ENCODE results near the gene NR1D2.
"Not testable (repeated sequence)": the region's sequence is repeated elsewhere in the genome, so short reads cannot be mapped to it uniquely, and the experiment has no call there.

Gene NR1D2

GRCh38 chr3:23999012-23999641 lies 54.0 kb downstream of the NR1D2 start:
- TF ChIP-seq, protein P1, sequence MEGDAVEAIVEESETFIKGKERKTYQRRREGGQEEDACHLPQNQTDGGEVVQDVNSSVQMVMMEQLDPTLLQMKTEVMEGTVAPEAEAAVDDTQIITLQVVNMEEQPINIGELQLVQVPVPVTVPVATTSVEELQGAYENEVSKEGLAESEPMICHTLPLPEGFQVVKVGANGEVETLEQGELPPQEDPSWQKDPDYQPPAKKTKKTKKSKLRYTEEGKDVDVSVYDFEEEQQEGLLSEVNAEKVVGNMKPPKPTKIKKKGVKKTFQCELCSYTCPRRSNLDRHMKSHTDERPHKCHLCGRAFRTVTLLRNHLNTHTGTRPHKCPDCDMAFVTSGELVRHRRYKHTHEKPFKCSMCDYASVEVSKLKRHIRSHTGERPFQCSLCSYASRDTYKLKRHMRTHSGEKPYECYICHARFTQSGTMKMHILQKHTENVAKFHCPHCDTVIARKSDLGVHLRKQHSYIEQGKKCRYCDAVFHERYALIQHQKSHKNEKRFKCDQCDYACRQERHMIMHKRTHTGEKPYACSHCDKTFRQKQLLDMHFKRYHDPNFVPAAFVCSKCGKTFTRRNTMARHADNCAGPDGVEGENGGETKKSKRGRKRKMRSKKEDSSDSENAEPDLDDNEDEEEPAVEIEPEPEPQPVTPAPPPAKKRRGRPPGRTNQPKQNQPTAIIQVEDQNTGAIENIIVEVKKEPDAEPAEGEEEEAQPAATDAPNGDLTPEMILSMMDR (IDR thresholded peaks at IDR 0.05; ENCODE audit: low read depth, low read length), result peak; percentile 81
- no peak overlapping the region for H3K4me3 ChIP-seq (ENCODE audit: low read depth, low read length)
- DNase-seq, result peak; percentile 46
- H3K4me1 ChIP-seq, result 0 out of 2 replicates have a peak, but pooled peaks cover 3% of the 10 kb centered on the region
- H3K9me3 ChIP-seq, result no peaks in the 10 kb centered on the region
- no peaks in the 10 kb centered on the region for H3K36me3 ChIP-seq
- H3K27me3 ChIP-seq, result no peaks in the 10 kb centered on the region

- Histone ChIP-seq H3K27me3 (no peaks in the 10 kb centered on the region), H3K4me1 (no peaks in the 10 kb centered on the region), H3K4me3 (ENCODE audit: low read depth, low read length) (no peak overlapping the region), H3K36me3 (no peaks in the 10 kb centered on the region), H3K9me3 (no peaks in the 10 kb centered on the region)
- TF ChIP-seq, protein P1 (IDR thresholded peaks at IDR 0.05; ENCODE audit: low read depth, low read length), result no peak
- no peak for DNase-seq
These were observed 57.0 kb downstream of the NR1D2 start for GRCh38 chr3:24002129-24002528.

- Histone ChIP-seq H3K9me3 (no peaks in the 10 kb centered on the region), H3K36me3 (no peaks in the 10 kb centered on the region), H3K4me1 (no peaks in the 10 kb centered on the region), H3K27me3 (no peaks in the 10 kb centered on the region), H3K4me3 (ENCODE audit: low read depth, low read length) (no peak overlapping the region)
- TF ChIP-seq, protein P1 (IDR thresholded peaks at IDR 0.05; ENCODE audit: low read depth, low read length), result no peak
- no peak for DNase-seq
These were observed 58.4 kb downstream of the NR1D2 start for GRCh38 chr3:24003466-24003865.

GRCh38 chr3:24004171-24004938 lies 59.3 kb downstream of the NR1D2 start:
- TF ChIP-seq, protein P1 (IDR thresholded peaks at IDR 0.05; ENCODE audit: low read depth, low read length), result no peak
- H3K4me1 ChIP-seq, result no peaks in the 10 kb centered on the region
- H3K36me3 ChIP-seq, result no peaks in the 10 kb centered on the region

GRCh38 chr3:24005669-24006068 lies 60.6 kb downstream of the NR1D2 start:
- H3K27me3 ChIP-seq, result no peaks in the 10 kb centered on the region
- DNase-seq, result no peak
- no peaks in the 10 kb centered on the region for H3K4me1 ChIP-seq
- H3K36me3 ChIP-seq, result no peaks in the 10 kb centered on the region
- TF ChIP-seq, protein P1 (IDR thresholded peaks at IDR 0.05; ENCODE audit: low read depth, low read length), result no peak
- H3K9me3 ChIP-seq, result no peaks in the 10 kb centered on the region
- no peak overlapping the region for H3K4me3 ChIP-seq (ENCODE audit: low read depth, low read length)

More at GRCh38 chr3:24004171-24004938, 59.3 kb downstream of the NR1D2 start:
- Histone ChIP-seq H3K9me3 (no peaks in the 10 kb centered on the region), H3K27me3 (no peaks in the 10 kb centered on the region), H3K4me3 (ENCODE audit: low read depth, low read length) (no peak overlapping the region)
- no peak for DNase-seq

DNA sequence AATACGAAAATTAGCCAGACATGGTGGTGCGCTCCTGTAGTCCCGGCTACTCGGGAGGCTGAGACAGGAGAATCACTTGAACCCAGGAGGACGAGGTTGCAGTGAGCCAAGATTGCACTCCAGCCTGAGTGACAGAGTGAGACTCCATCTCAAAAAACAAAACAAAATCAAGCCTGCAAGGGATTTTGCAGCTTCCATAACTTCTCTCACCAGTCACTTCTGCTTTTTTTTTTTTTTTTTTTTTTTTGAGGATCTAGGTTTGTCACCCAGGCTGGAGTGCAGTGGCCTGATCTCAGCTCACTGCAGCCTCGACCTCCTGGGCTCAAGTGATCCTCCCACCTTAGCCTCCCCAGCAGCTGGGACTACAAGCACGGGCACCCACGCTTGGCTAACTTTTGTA lies 65.7 kb downstream of the NR1D2 start:
- not testable (repeated sequence) for H3K36me3 ChIP-seq; H3K27me3 ChIP-seq; DNase-seq; H3K4me1 ChIP-seq; H3K9me3 ChIP-seq; H3K4me3 ChIP-seq (ENCODE audit: low read depth, low read length)

Data from BE2C (cell line).